GM18526 (cell line): Measurements from ENCODE around the gene NR1H2.

ENCODE experiments used
- POLR2A ChIP-seq: IDR thresholded peaks from 3 replicates; pipeline ENCODE4 v1.6.1; 2011; ENCODE audit not compliant: insufficient read length; ENCODE audit errors: extremely low read depth

The NR1H2 gene

DNA sequence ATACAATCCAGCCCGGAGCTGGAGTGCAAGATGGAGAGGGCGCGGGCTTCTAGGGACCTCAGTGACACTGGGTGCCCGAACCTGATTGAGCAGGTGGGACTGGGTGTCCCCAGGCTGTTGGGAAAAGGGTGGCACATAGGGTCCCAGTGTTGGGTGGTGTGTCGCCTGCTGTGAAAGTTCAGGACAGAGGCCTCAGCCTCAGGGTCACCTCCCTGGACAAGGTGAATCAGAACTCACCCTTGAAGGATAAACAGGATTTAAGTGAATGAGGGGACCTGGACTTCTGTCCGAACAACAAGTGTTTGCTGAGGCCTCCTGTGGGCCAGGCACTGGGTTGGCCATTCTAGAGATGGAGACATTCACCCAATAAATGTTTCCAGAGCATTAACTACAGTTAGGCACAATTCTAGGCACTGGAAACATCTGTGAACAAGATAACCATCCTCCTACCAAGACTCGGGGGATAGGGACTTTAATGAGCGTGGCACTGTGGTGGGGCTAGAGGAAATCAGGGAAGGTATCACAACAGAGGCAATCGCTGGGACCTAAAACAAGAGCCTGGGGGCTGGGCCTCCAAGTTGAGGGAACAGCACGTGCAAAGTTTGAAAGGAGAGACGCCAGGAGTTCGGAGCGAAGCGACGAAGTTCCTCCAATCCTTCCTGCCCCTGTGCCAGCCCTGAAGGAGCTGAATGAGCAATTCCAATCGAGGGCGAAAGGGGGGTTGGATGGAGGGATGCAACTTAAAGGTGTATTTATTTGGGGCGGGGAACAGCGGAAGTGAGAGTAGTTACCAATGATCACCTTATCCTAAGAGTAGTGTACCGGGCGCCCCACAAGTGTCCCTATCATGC, 7.0 kb downstream of the NR1H2 start:
- TF ChIP-seq POLR2A = no peak

DNA sequence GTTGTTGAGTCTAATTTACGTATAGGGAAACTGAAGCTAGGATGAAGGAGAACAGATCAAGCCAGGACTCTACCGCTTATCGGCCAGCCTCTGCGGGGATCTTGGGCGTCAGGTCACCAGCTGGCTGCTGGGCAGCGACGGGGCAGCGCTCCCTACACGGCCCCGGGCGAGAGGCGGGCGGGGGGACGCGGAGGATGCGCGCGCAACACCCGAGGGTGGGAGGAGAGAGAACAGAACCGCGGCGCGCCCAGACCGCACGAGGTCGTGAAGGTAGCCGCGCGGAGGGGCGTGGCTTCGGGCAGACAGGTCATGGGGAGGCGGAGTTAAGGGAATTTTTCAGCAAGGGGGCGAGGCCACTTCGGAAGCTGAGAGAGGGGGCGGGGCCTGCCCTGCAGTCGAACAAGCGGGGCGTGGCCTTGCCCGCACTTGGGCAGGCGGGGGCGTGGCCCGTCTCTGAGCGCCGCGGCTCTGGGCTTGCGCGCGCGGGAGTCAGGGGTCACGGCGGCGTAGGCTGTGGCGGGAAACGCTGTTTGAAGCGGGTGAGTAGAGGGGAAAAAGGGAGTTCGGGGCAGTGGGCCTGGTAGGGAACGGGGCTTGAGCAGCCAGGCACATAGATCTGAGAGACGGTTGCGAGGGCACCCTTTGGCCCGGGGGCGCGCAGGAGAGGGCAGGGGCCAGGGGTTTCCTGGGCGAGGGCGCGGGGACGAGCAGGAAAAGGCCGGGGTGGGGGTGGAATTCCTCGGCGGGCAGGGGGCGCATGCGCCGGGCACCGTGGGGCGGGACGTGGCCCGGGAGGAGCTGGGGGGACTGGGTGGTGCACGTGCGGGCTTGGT, 7.8 kb downstream of the NR1H2 start, which contains the start of gene POLD1:
Gene POLD1 (plus strand): TSS at position 496 of the 833 bp plus-strand sequence. CDS start 14,505 bp downstream, outside the sequence.
- TF ChIP-seq POLR2A = peak; percentile 42

DNA sequence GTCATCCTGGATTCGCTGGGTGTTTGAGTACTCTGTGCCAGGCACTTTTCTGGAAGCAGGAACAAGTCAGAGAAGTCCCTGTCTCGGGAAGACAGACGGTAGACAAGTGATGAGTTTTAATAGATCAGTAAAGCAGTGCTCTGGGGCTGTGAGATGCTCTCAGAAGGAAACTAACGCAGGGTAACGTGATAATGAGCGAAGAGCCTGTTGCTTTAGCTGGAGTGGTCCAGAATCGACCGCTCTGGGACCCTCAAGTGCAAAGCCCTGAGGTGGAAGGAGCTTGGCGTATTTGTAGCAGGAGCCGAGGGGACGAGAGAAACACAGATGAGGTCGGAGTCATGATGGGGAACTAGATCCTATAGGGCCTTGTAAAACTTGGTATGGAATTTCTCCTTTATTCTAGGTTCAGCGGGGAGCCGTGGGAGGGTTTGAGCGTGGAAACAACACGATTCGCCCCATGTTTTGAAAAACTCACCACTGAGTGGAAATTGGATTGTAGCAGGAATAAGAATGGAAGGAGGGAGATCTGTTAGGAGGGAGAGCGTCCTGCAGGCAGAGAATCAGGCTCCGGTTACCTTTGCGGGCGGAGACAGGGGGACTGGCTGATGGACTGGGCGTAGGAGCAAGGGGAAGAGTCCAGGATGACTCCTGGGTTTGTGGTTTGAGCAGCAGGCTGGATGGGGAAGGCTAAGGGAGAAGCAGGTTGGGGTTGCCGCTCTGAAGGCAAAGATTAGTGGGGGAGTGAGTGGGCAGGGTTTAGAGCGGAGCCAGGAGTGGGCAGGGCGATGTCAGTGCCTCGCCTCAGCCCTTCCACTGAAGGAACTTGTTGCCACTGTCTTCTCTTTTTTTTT, 8.7 kb downstream of the NR1H2 start:
- no peak for TF ChIP-seq POLR2A

DNA sequence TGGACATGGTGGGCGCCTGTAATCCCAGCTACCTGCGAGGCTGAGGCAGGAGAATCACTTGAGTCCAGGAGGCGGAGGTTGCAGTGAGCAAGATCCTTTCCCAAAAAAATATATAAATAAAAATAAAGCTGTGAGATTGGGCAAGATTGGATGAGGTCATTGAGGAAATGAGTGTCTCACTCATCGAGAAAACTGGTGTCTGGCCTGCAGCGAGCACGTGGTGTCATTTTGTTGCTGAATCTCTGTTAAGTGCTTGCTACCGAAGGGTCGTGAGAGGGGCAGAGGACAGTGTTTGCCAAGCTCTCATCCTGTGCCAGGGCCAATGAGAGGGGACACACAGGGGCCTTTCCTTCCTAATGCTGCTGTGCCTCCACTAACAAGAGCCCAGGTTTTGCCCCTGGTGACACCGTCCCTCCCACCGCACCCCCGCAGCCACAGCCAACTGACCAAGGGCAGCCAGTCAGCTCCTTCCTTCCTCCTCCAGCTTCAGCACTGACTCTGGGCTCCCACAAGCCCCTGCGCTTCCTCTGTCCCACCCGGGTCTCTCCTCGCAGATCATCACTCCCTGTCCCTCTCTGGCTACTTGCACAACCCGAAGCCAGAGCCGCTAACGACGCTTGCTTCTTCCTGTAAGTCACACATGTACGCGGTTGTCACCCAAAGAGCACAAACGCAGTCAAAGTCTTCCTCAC, 11.1 kb downstream of the NR1H2 start:
- TF ChIP-seq POLR2A = no peak

DNA sequence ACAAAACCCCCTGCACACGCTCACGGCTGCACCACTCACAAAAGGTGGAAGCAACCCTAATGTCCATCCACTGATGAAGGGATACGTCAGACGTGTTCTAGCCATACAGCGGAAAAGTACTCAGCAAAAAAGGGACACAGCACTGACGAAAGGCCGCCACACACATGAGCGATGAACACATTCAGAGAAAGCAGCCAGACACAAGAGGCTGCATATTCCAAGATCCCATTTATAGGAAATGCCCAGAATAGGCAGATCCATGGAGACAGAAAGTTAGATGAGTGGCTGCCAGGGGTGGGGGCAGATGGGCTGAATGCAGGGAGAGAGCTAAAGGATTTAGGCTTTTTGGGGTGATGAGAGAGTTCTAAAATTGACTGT, 11.6 kb downstream of the NR1H2 start:
- no peak for TF ChIP-seq POLR2A

DNA sequence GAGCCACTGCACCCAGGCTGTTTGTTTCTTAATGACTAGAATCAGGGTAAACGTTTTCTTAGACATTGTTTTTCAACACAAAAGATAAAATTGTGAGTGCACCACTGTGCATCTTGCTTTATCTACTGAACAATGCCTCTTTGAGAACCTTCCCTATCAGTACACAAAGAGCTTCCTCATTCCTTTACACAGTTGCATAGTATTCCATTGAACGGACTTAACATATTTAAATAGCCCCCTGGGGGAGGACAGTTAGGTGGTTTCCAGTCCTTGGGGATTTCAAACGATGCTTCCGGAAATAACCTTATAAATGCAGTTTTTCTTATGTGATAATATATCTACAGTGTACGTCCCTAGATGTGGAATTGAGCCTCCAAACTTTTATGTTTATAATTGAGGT, 16.5 kb downstream of the NR1H2 start:
- no peak for TF ChIP-seq POLR2A

DNA sequence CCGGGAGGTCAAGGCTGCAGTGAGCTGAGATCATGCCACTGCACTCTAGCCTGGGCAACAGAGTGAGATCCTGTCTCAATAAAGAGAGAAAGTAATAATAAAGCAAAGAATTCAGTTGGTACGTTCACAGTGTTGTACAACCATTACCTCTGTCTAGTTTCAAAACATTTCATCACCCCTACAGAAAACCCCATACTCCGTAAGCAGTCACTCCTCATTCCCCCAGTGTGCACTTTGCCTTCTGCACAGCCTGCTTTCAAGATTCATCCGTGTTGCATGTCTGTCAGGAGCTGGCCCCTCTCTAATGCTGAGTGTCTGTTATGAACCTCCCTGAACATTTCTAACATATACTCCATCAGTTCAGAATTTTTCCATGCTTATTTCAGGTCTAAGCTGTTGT, 17.3 kb downstream of the NR1H2 start:
- TF ChIP-seq POLR2A = no peak

DNA sequence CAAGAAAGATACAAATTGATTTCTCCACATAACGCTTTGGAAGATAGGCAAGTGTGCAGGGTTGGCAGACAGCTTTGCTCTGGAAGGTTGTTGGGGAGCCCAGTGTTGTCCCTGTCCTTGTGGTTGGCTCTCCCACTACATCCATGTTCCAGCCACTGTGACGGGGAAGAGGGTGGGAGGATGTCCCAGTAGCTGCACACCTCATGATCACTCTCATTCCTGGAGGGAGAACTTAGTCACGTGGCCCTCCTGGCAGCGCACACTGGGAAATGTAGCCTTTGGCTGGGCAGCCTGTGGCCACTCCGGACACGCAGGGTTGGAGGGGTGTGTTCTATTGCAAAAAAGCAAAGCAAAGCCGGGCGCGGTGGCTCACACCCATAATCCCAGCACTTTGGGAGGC, 17.8 kb downstream of the NR1H2 start:
- TF ChIP-seq POLR2A = no peak

DNA sequence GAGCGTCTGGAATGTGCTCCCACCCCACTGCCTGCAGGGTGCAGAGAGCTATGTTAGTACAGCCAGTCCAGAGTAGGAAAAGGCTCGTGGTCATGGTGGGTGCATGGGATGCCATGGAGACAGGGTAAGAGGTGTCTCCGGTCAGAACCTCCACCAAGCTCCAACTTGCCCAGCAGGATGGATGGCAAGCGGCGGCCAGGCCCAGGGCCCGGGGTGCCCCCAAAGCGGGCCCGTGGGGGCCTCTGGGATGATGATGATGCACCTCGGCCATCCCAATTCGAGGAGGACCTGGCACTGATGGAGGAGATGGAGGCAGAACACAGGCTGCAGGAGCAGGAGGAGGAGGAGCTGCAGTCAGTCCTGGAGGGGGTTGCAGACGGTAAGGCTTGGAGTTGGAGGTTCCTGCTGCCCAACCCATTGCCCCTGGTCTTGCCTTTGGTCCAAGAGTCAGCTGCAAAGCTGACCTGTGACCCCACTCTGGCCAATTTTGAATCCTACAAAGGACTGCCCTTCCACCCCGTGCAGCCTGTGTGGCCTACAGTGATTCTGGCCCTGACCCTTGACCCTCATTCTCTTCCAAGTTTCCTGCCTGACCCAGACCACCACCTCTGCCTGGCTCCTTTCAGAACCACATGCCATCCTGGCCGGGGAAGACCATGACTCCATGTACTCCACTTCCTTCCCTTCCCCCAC, 22.6 kb downstream of the NR1H2 start:
- TF ChIP-seq POLR2A = no peak

DNA sequence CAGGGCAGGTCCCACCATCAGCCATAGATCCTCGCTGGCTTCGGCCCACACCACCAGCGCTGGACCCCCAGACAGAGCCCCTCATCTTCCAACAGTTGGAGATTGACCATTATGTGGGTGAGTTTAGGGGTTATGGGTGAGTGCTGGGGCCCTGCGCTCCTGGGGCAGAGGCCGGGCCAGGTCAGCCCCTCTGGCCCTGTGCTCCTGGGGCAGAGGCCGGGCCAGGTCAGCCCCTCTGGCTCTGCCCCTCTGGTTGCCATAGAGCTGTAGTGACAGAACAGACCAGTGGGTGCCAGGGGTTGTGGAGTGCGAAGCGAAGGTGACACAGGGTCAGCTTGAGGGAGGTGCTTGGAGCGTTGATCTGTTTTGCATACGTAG, 23.1 kb downstream of the NR1H2 start:
- no peak for TF ChIP-seq POLR2A

DNA sequence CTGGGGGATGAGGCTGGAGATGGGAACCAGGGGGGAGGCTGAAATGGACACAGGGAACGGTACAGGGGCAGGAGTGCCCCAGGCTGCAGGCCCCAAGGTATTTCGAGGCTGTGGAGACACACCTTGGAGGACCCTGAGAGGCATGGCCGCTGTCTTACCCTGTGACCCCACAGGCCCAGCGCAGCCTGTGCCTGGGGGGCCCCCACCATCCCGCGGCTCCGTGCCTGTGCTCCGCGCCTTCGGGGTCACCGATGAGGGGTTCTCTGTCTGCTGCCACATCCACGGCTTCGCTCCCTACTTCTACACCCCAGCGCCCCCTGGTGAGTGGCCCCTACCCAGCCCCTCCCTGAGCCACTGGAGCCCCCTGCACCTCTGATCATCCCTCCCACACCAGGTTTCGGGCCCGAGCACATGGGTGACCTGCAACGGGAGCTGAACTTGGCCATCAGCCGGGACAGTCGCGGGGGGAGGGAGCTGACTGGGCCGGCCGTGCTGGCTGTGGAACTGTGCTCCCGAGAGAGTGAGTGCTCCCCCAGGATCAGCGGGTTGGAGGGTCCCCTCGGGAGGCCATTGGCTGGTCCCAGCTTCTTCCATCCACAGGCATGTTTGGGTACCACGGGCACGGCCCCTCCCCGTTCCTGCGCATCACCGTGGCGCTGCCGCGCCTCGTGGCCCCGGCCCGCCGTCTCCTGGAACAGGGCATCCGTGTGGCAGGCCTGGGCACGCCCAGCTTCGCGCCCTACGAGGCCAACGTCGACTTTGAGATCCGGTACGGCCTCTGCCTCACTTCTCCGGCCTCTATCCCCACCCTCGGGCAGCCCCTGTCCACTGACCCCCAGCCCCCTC, 25.6 kb downstream of the NR1H2 start:
- TF ChIP-seq POLR2A = no peak

DNA sequence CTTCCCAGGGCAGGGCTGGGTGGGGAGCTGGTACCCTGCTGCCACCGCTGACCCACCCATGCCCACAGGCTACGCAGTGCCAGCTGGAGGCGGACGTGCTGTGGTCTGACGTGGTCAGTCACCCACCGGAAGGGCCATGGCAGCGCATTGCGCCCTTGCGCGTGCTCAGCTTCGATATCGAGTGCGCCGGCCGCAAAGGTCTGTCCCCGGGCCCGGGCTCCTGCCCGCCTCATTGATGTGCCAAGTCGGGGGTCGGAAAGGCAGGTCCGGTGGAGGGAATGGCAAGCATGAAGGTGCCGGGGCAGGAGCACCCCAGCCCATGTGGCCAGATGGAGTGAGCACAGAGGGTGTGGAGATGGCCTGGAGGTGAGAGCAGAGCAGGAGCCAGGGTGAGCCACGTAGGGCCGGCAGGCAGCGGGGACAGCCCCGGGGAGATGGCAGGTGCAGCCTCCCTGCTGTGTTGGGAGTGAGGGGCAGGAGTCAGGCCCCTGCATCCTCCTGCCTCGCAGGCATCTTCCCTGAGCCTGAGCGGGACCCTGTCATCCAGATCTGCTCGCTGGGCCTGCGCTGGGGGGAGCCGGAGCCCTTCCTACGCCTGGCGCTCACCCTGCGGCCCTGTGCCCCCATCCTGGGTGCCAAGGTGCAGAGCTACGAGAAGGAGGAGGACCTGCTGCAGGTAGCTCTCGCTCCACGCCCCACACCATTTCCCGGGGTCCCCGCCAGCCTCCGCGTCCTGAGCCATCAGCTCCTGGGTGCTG, 26.5 kb downstream of the NR1H2 start:
- TF ChIP-seq POLR2A = no peak
